ENCODE data around the gene LIPF.
"Not testable (repeated sequence)": the region's sequence is repeated elsewhere in the genome, so short reads cannot be mapped to it uniquely, and the experiment has no call there.

Gene LIPF

GRCh38 chr10:88676283-88677060 is 12.2 kb downstream of the LIPF start:
- no peak for DNase-seq

GRCh38 chr10:88680958-88681357 is 16.7 kb downstream of the LIPF start:
- DNase-seq = no peak

GRCh38 chr10:88682491-88682890 is 18.2 kb downstream of the LIPF start:
- no peak for DNase-seq

- DNase-seq = no peak
Observed at GRCh38 chr10:88687853-88688467, 23.7 kb downstream of the LIPF start.

GRCh38 chr10:88689366-88689765 is 25.1 kb downstream of the LIPF start:
- no peak for DNase-seq

- DNase-seq = no peak
Observed at GRCh38 chr10:88693392-88694020, 29.3 kb downstream of the LIPF start.

- DNase-seq = no peak
Observed at GRCh38 chr10:88702848-88703597, 38.8 kb downstream of the LIPF start.

- no peak for DNase-seq
Observed at GRCh38 chr10:88705958-88706357, 41.7 kb downstream of the LIPF start, which contains the start of gene LIPK. Gene LIPK (plus strand): TSS chr10:88706249. CDS start chr10:88724544, 18,295 bp downstream.

GRCh38 chr10:88707429-88708155 is 43.4 kb downstream of the LIPF start:
- no peak for DNase-seq

GRCh38 chr10:88709361-88709760 is 45.1 kb downstream of the LIPF start:
- DNase-seq = not testable (repeated sequence)

GRCh38 chr10:88715517-88715916 is 51.3 kb downstream of the LIPF start:
- DNase-seq = no peak

- DNase-seq = no peak
Observed at GRCh38 chr10:88721392-88721791, 57.1 kb downstream of the LIPF start.

- DNase-seq = no peak
Observed at GRCh38 chr10:88725798-88726197, 61.6 kb downstream of the LIPF start.

GRCh38 chr10:88728107-88728763 is 64.0 kb downstream of the LIPF start:
- no peak for DNase-seq

All from T-helper 9 cell (primary cell).